PC-3 (cell line): ENCODE results near the gene VPS18. TPM values are rescaled to one million over a fixed set of nuclear protein-coding genes. Genes with fewer than 3 reads are reported as not detected.

Experiments
- ATAC-seq: fragments of 200-7000 bp; cut with Tn5 transposase; 2 replicates; pipeline ENCODE4 v1.9.1; 2020; ENCODE audit warnings: mild to moderate bottlenecking, moderate library complexity
- BruUV-seq: library from RNA; stranded (reverse); fragments of 400-500 nt; replicated peaks from 2 replicates; lab custom pipeline; 2021; lab: Mats Ljungman, UMichigan
- CTCF ChIA-PET: fragments of 300-600 bp; sonication (Branson Sonifier 250); formaldehyde crosslinking; loops from one replicate; lab custom pipeline; 2022; ENCODE audit warnings: antibody characterized with exemption; lab: Charles Lee
- POLR2A ChIA-PET: fragments of 300-600 bp; sonication (Branson Sonifier 250); formaldehyde crosslinking; loops from one replicate; lab custom pipeline; 2022; ENCODE audit warnings: antibody characterized with exemption; ENCODE audit not compliant: unreplicated experiment; lab: Charles Lee
- DNase-seq: peaks from one replicate; pipeline ENCODE4 v3.0.0-alpha.2; 2015
- H2AFZ ChIP-seq: fragments of 300-600 bp; sonication (generic); 2 replicates; pipeline ENCODE4 v1.6.0; 2016; ENCODE audit warnings: antibody characterized with exemption, low read length
- H3F3A ChIP-seq: fragments of 300-600 bp; sonication (generic); one replicate; pipeline ENCODE4 v1.6.0; 2017; ENCODE audit warnings: antibody characterized with exemption, low read length, control low read depth, mild to moderate bottlenecking; ENCODE audit not compliant: unreplicated experiment
- H3K27ac ChIP-seq: fragments of 300-600 bp; sonication (generic); 2 replicates; pipeline ENCODE4 v1.5.1; 2016; ENCODE audit warnings: mild to moderate bottlenecking, low read length
- H3K27me3 ChIP-seq: fragments of 300-600 bp; sonication (generic); 2 replicates; pipeline ENCODE4 v1.6.1; 2016; ENCODE audit warnings: low read length, mixed read lengths
- H3K36me3 ChIP-seq: fragments of 300-600 bp; sonication (generic); 2 replicates; pipeline ENCODE4 v1.6.1; 2016; ENCODE audit warnings: low read depth, mixed run types, low read length, mixed read lengths
- H3K4me1 ChIP-seq: fragments of 300-600 bp; sonication (generic); 2 replicates; pipeline ENCODE4 v1.5.1; 2016; ENCODE audit warnings: low read length; ENCODE audit not compliant: insufficient read depth
- H3K4me2 ChIP-seq: fragments of 300-600 bp; sonication (generic); 2 replicates; pipeline ENCODE4 v1.6.0; 2016; ENCODE audit warnings: low read length
- H3K4me3 ChIP-seq: fragments of 300-600 bp; sonication (generic); 2 replicates; pipeline ENCODE4 v1.5.1; 2016; ENCODE audit warnings: mild to moderate bottlenecking, low read length, mixed read lengths
- H3K79me2 ChIP-seq: fragments of 300-600 bp; sonication (generic); 2 replicates; pipeline ENCODE4 v1.6.1; 2017; ENCODE audit warnings: low read length, mixed read lengths
- H3K9ac ChIP-seq: fragments of 300-600 bp; sonication (generic); 2 replicates; pipeline ENCODE4 v1.6.0; 2016; ENCODE audit warnings: mild to moderate bottlenecking, low read length
- H3K9me2 ChIP-seq: fragments of 300-600 bp; sonication (generic); replicated peaks from 2 replicates; pipeline ENCODE4 v1.6.1; 2016; ENCODE audit warnings: mixed run types, low read length, mixed read lengths
- H3K9me3 ChIP-seq: fragments of 300-600 bp; sonication (generic); 2 replicates; pipeline ENCODE4 v1.6.1; 2016; ENCODE audit warnings: low read length, mixed read lengths
- H4K20me1 ChIP-seq: fragments of 300-600 bp; sonication (generic); 2 replicates; pipeline ENCODE4 v1.6.1; 2016; ENCODE audit warnings: low read length, mixed read lengths
- EZH2 ChIP-seq: fragments of 300-600 bp; sonication (generic); IDR thresholded peaks from one replicate; pipeline ENCODE4 v1.6.1; 2017; ENCODE audit warnings: antibody characterized with exemption, mild to moderate bottlenecking, low read length; ENCODE audit not compliant: unreplicated experiment
- EZH2phosphoT487 ChIP-seq: fragments of 300-600 bp; sonication (generic); IDR thresholded peaks from 2 replicates; pipeline ENCODE4 v1.6.1; 2018; ENCODE audit warnings: mild to moderate bottlenecking, antibody characterized with exemption, low read length, borderline replicate concordance
- intact Hi-C: fragments of 100-400 bp; cut with micrococcal nuclease; formaldehyde crosslinking; loops from 2 replicates; pipeline ENCODE4 v1.9.0; 2023
- total RNA-seq: library from RNA; depleted of rRNA; stranded (reverse); fragments of >200 nt; gene quantifications from 2 replicates; pipeline ENCODE4 v1.2.3, GENCODE V29; 2014
- TF ChIP-seq, protein P1 (sequence below): fragments of 300-600 bp; sonication (generic); conservative IDR thresholded peaks from 2 replicates; pipeline ENCODE4 v1.5.1; 2017; ENCODE audit warnings: antibody characterized with exemption, low read depth, mild to moderate bottlenecking, low read length

The VPS18 gene
- total RNA-seq, 1 experiment from 2014 or later = 37.6 TPM

DNA sequence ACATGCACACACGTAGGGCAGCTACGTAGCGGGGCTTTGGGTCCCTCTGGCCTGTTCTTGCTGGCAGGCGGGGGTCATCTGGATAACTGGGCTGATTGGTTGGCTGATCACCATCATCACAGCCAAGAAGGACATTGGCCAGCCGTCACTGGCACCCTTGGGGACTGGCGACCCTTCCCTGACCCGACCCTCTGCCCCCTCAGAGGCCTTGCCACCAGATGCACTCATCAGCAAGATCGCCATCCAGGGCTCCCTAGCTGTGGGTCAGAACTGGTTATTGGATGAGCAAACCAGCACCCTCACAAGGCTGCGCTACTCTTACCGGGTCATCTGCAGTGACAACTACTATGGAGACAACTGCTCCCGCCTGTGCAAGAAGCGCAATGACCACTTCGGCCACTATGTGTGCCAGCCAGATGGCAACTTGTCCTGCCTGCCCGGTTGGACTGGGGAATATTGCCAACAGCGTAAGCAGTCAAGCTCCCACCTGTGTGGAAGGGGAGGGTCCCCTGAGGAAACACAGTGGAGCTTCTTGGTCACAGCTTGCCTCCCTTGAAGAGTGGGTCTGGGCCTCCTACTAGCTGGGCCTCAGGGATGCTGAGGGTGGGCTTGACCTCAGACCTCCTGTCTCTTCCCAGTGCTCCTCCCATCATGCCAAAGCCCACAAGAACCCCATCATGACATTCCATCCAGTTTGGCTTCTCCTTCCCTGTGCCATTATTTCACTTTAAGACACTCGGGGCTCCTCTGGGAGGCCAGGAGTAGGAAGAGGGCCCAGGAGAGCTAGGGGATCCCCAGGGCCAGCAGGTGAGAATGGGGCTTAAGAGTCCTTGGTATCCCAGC is 37.3 kb downstream of the VPS18 start:
- ChIA-PET POLR2A (no interaction called here), CTCF (interaction anchor here (1.2 to 2.0 kb wide), 2 partner anchors 26 to 87 kb away, joined by 9 to 16 read pairs; no protein-coding TSS in a partner anchor)
- Histone ChIP-seq H3K36me3 (no peaks in the 10 kb centered on the region), H3K4me2 (peak overlapping the region; percentile 97), H4K20me1 (no peaks in the 10 kb centered on the region), H3K79me2 (no peaks in the 10 kb centered on the region), H3K4me3 (peak overlapping the region; percentile 76; the same call in 1 of the 2 replicates), H3K27ac (no peak overlapping the region), H3K4me1 (peaks cover 49% of the 10 kb centered on the region), H3K27me3 (peaks cover 21% of the 10 kb centered on the region), H3K9me2 (no peaks in the 10 kb centered on the region), H3K9me3 (no peaks in the 10 kb centered on the region), H2AFZ (no peak overlapping the region), H3F3A (no peaks in the 10 kb centered on the region), H3K9ac (no peak overlapping the region)
- BruUV-seq = no TSS peak
- TF ChIP-seq EZH2phosphoT487 (no peak), EZH2 (no peak)
- TF ChIP-seq, protein P1, sequence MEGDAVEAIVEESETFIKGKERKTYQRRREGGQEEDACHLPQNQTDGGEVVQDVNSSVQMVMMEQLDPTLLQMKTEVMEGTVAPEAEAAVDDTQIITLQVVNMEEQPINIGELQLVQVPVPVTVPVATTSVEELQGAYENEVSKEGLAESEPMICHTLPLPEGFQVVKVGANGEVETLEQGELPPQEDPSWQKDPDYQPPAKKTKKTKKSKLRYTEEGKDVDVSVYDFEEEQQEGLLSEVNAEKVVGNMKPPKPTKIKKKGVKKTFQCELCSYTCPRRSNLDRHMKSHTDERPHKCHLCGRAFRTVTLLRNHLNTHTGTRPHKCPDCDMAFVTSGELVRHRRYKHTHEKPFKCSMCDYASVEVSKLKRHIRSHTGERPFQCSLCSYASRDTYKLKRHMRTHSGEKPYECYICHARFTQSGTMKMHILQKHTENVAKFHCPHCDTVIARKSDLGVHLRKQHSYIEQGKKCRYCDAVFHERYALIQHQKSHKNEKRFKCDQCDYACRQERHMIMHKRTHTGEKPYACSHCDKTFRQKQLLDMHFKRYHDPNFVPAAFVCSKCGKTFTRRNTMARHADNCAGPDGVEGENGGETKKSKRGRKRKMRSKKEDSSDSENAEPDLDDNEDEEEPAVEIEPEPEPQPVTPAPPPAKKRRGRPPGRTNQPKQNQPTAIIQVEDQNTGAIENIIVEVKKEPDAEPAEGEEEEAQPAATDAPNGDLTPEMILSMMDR = no peak
- ATAC-seq (no peak), DNase-seq (no peak)
- intact Hi-C loops = loop anchor here (10.0 kb wide), 1 partner anchor 253 kb away; no protein-coding TSS in a partner anchor

DNA sequence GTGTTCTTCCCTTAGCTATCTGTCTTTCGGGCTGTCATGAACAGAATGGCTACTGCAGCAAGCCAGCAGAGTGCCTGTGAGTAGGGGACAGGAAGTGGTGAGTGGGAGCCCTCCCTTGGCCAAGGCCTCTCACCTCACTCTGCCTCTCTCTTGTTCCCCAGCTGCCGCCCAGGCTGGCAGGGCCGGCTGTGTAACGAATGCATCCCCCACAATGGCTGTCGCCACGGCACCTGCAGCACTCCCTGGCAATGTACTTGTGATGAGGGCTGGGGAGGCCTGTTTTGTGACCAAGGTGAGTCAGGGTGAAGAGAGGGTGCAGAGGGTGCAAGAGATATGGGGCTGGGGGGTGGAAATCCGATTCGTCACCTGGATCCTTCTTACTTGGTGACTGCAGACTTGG is 37.9 kb downstream of the VPS18 start:
- H3K9ac ChIP-seq = no peak overlapping the region
- no peak overlapping the region for H3K27ac ChIP-seq
- H3K79me2 ChIP-seq = no peaks in the 10 kb centered on the region
- H2AFZ ChIP-seq = no peak overlapping the region
- POLR2A ChIA-PET = no interaction called here
- DNase-seq = no peak
- ATAC-seq = no peak
- no peaks in the 10 kb centered on the region for H3K36me3 ChIP-seq
- BruUV-seq = no TSS peak
- no peaks in the 10 kb centered on the region for H4K20me1 ChIP-seq
- H3K27me3 ChIP-seq = peaks cover 15% of the 10 kb centered on the region
- TF ChIP-seq EZH2phosphoT487 (no peak), EZH2 (no peak)
- TF ChIP-seq, protein P1 = no peak
- intact Hi-C loops = loop anchor here (10.0 kb wide), 1 partner anchor 253 kb away; no protein-coding TSS in a partner anchor
- CTCF ChIA-PET = interaction anchor here (1.4 kb wide), 1 partner anchor 9 kb away, joined by 5 read pairs; no protein-coding TSS in a partner anchor
- no peak overlapping the region for H3K4me3 ChIP-seq
- no peak overlapping the region for H3K4me2 ChIP-seq
- H3K9me3 ChIP-seq = no peaks in the 10 kb centered on the region
- peaks cover 52% of the 10 kb centered on the region for H3K4me1 ChIP-seq
- H3K9me2 ChIP-seq = no peaks in the 10 kb centered on the region
- H3F3A ChIP-seq = no peaks in the 10 kb centered on the region
